HUES6 (cell line): ENCODE data around the gene HTT.

Source experiments
- H3K27ac ChIP-seq: 2 replicates; pipeline ENCODE4 v1.7.0; 2013; ENCODE audit warnings: low read depth, mild to moderate bottlenecking, low read length, inconsistent platforms
- H3K27me3 ChIP-seq: 2 replicates; pipeline ENCODE4 v1.6.1; 2013; ENCODE audit warnings: low read length; ENCODE audit not compliant: control insufficient read depth, insufficient read depth
- H3K36me3 ChIP-seq: 2 replicates; pipeline ENCODE4 v1.6.1; 2013; ENCODE audit warnings: low read length; ENCODE audit not compliant: control insufficient read depth, insufficient read depth
- H3K4me1 ChIP-seq: 2 replicates; pipeline ENCODE4 v1.6.1; 2013; ENCODE audit warnings: low read length; ENCODE audit not compliant: control insufficient read depth, insufficient read depth
- H3K4me3 ChIP-seq: 2 replicates; pipeline ENCODE4 v1.5.1; 2013; ENCODE audit warnings: low read depth, low read length
- H3K9ac ChIP-seq: one replicate; pipeline ENCODE4 v1.6.1; 2013; ENCODE audit warnings: mild to moderate bottlenecking, low read length
- H3K9me3 ChIP-seq: 2 replicates; pipeline ENCODE4 v1.6.1; 2013; ENCODE audit warnings: low read depth, low read length; ENCODE audit not compliant: control insufficient read depth, insufficient read depth

Gene HTT

DNA sequence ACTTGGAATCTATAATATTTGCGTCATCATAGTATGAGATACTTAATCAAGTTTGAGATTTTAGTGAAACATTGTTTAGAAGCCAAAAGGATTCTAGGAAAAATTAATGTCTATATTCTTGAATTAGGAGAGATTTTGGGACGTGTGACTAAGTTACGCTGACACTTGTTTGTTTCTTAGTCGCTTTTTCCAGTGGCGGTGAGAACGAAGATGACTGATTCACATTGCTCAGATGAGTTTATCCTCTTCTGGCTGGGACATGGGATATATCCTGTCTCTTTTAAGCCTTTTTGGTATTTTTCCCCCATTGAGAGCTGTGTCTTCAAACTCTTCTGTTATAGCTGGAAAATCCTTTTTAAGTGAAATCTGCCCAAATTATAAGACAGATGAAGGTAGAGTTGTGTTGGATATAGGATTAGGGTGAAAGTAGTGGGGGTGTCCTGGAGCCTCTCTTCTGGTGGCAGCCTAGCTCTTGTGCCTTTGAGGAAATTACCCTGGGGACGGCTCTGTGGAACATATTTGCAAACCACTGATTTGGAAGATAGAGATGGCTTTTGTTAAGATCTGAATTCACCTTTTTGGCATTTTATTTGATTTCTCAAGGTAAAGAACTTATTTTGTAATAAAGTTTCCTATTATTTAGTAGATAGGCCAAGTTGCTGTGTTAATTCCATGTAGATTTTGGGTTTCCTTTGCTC lies 49.7 kb downstream of the HTT start:
- no peaks in the 10 kb centered on the region for H3K27me3 ChIP-seq
- H3K4me1 ChIP-seq = no peaks in the 10 kb centered on the region
- no peak overlapping the region for H3K9ac ChIP-seq
- H3K4me3 ChIP-seq = no peak overlapping the region
- H3K27ac ChIP-seq = no peak overlapping the region
- H3K9me3 ChIP-seq = no peaks in the 10 kb centered on the region
- H3K36me3 ChIP-seq = peaks cover 90% of the 10 kb centered on the region

DNA sequence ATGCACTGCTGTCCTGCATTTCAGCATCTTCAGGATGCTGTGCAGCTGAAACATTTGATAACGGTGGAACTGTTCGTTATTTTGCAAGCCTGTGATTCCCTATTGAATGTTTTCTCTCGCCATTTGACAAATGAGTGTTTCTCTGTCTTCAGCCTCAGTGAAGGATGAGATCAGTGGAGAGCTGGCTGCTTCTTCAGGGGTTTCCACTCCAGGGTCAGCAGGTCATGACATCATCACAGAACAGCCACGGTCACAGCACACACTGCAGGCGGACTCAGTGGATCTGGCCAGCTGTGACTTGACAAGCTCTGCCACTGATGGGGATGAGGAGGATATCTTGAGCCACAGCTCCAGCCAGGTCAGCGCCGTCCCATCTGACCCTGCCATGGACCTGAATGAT lies 52.6 kb downstream of the HTT start:
- H3K9ac ChIP-seq = no peak overlapping the region
- H3K4me3 ChIP-seq = no peak overlapping the region
- H3K27me3 ChIP-seq = no peaks in the 10 kb centered on the region
- peaks cover 90% of the 10 kb centered on the region for H3K36me3 ChIP-seq
- H3K9me3 ChIP-seq = no peaks in the 10 kb centered on the region
- no peaks in the 10 kb centered on the region for H3K4me1 ChIP-seq
- H3K27ac ChIP-seq = no peak overlapping the region

DNA sequence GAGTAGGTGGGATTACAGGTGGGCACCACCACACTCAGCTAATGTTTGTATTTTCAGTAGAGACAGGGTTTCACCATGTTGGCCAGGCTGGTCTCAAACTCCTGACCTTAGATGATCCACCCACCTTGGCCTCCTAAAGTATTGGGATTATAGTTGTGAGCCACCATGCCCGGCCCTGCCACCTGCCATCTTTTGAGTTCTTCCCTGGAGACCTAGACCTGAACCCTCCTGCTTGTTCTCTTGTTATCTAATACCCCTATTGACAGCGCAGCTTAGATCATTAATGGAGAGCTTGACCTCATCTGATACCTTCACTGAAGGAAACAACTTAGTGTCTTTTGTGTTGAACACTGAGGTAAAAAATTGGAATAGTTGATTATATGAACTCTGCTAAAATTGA lies 53.6 kb downstream of the HTT start:
- H3K27me3 ChIP-seq = no peaks in the 10 kb centered on the region
- no peak overlapping the region for H3K9ac ChIP-seq
- H3K4me1 ChIP-seq = no peaks in the 10 kb centered on the region
- H3K27ac ChIP-seq = no peak overlapping the region
- H3K9me3 ChIP-seq = no peaks in the 10 kb centered on the region
- no peak overlapping the region for H3K4me3 ChIP-seq
- H3K36me3 ChIP-seq = peaks cover 90% of the 10 kb centered on the region

DNA sequence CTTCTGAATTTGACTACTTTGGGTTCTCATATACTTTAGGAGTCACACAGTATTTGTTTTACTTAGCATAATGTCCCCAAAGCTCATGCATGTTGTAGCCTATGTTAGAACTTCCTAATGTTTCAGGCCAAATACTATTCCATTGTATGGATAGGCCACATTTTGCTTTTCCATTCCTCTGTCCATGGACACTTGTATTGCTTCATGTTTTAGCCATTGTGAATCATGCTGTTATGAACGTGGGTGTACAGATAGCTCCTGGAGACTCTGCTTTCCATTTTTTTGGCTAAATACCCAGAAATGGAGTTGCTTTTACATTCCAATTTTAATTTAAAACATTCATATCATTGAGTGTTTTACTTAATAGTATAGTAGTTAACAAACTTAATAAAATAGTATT lies 54.5 kb downstream of the HTT start:
- H3K27me3 ChIP-seq = no peaks in the 10 kb centered on the region
- H3K4me3 ChIP-seq = no peak overlapping the region
- no peak overlapping the region for H3K27ac ChIP-seq
- peaks cover 92% of the 10 kb centered on the region for H3K36me3 ChIP-seq
- no peak overlapping the region for H3K9ac ChIP-seq
- H3K4me1 ChIP-seq = no peaks in the 10 kb centered on the region
- no peaks in the 10 kb centered on the region for H3K9me3 ChIP-seq

DNA sequence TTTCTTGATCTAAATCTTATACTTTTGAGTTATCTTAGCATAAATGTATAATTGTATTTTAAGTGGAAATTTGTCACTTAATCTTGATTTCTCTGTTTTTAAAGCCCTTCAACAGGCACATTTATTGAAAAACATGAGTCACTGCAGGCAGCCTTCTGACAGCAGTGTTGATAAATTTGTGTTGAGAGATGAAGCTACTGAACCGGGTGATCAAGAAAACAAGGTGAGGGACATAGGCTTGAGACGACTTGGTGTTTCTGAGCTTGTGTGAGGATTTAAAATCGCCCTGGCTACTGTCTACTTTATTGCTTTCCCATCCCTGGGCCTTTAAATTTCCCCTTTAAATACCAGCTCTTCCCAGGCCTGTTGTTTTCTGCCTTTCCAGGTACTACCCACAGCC lies 55.7 kb downstream of the HTT start:
- Histone ChIP-seq H3K27ac (no peak overlapping the region), H3K9me3 (no peaks in the 10 kb centered on the region), H3K4me1 (no peaks in the 10 kb centered on the region), H3K9ac (no peak overlapping the region), H3K27me3 (no peaks in the 10 kb centered on the region), H3K4me3 (no peak overlapping the region), H3K36me3 (peaks cover 96% of the 10 kb centered on the region)

DNA sequence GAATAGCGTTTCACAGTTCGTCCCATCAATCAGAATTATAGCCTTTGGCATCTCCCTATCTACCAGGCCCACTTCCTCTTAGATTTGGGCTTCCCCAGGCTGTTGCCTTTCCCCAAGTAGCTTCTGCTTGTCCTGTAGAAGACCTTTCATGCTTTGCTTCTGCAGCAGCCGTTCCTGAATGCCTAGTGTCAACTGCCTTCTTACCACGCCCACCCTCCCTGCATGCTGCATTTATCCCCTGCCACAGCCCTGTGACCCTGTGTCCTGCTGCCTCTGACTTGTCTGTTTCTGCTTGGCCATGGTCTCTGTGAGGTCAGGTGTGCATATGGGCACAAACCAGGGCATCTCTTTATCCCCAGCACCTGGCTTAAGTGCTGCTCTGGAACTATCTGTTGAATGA lies 56.3 kb downstream of the HTT start:
- Histone ChIP-seq H3K36me3 (peaks cover 96% of the 10 kb centered on the region), H3K27ac (no peak overlapping the region)

DNA sequence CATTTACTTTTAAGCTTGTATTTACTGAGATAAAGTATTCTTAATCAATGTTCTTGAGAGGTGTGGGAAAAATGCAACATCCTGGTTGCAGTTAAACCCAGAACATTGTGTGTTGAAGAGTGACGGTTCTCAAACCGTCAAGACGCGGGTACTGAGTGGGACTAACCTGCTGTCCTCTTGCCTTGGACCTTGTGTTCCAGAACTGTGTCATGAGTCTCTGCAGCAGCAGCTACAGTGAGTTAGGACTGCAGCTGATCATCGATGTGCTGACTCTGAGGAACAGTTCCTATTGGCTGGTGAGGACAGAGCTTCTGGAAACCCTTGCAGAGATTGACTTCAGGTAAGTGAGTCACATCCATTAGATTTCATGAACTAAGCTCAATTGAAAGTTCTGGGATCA lies 59.7 kb downstream of the HTT start:
- Histone ChIP-seq H3K4me3 (no peak overlapping the region), H3K27me3 (no peaks in the 10 kb centered on the region), H3K4me1 (no peaks in the 10 kb centered on the region), H3K9ac (no peak overlapping the region), H3K9me3 (no peaks in the 10 kb centered on the region), H3K27ac (no peak overlapping the region), H3K36me3 (peaks cover 87% of the 10 kb centered on the region)

More for the DNA sequence above, 56.3 kb downstream of the HTT start:
- Histone ChIP-seq H3K4me3 (no peak overlapping the region), H3K9ac (no peak overlapping the region), H3K9me3 (no peaks in the 10 kb centered on the region), H3K27me3 (no peaks in the 10 kb centered on the region), H3K4me1 (no peaks in the 10 kb centered on the region)

DNA sequence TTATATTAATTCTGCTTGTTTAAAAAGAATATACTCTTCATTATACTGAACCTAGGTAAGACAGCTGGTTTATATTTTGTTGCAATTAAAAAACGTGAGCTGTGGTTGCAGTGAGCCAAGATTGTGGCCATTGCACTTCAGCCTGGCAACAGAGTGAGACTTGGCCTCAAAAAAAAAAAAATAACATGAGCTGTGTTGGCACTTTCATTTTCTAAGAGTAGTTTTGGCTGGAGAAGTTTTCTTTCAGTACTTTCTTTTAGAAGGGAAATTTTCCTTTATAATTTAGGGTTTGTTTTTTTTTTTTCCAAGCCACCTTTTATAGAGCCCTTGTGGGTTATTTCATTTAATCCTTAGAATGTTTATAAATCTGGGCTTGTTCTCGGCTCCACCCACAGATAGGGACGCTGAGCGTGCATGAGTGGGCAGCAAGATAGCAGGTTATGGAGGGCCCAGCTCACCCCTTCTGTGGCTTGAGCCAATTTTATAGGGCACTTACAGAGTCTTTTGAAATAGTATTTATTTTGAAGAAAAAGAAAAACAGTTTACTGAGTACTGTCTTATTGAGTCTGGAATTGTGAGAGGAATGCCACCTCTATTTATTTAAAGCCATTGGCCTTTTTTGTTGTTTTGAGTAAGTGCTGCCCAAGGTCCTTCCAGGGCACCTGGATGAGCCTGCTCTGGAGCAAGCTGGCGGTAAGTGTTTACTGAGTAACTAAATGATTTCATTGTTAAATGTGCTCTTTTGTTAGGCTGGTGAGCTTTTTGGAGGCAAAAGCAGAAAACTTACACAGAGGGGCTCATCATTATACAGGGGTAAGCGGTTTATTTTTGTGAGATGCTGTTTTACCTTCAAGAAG lies 60.9 kb downstream of the HTT start:
- H3K4me1 ChIP-seq = no peaks in the 10 kb centered on the region
- H3K4me3 ChIP-seq = no peak overlapping the region
- H3K9me3 ChIP-seq = no peaks in the 10 kb centered on the region
- H3K9ac ChIP-seq = no peak overlapping the region
- H3K27ac ChIP-seq = no peak overlapping the region
- peaks cover 86% of the 10 kb centered on the region for H3K36me3 ChIP-seq
- no peaks in the 10 kb centered on the region for H3K27me3 ChIP-seq

DNA sequence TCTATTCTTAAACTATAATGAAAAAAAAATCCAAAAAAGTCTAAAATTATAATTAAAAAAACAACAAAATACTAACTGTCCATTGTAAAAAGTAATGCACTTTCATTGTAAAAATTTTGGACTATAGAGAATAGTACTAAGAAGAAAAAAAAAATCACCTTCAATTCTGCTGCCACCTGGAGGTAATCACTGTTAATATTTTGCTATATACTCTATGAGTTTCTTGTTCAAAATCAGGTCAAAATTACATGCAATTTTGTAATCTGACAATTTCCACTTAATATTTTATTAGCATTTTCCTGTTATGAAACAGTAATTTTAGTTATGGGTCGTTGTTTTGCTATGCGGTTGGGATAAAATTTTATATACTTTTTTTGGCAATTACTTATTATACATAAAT lies 62.0 kb downstream of the HTT start:
- H3K4me3 ChIP-seq = no peak overlapping the region
- no peak overlapping the region for H3K9ac ChIP-seq
- H3K9me3 ChIP-seq = no peaks in the 10 kb centered on the region
- peaks cover 86% of the 10 kb centered on the region for H3K36me3 ChIP-seq
- no peak overlapping the region for H3K27ac ChIP-seq
- no peaks in the 10 kb centered on the region for H3K4me1 ChIP-seq
- H3K27me3 ChIP-seq = no peaks in the 10 kb centered on the region

DNA sequence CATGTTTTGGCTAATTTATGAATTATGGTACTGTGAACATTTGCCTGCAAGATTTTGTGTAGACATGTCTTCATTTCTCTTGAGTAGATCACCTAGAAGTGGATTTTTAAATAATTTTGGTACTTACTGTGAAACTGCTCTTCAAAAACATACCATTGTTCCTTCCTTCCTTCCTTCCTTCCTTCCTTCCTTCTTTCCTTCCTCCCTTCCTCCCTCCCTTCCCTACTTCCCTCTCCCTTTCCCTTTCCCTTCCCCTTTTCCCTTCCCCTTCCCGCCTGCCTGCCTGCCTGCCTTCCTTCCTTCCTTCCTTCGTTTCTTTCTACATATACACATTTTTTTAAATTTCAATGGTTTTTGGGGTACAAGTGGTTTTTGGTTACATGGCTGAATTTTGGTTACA lies 63.4 kb downstream of the HTT start:
- no peak overlapping the region for H3K27ac ChIP-seq

DNA sequence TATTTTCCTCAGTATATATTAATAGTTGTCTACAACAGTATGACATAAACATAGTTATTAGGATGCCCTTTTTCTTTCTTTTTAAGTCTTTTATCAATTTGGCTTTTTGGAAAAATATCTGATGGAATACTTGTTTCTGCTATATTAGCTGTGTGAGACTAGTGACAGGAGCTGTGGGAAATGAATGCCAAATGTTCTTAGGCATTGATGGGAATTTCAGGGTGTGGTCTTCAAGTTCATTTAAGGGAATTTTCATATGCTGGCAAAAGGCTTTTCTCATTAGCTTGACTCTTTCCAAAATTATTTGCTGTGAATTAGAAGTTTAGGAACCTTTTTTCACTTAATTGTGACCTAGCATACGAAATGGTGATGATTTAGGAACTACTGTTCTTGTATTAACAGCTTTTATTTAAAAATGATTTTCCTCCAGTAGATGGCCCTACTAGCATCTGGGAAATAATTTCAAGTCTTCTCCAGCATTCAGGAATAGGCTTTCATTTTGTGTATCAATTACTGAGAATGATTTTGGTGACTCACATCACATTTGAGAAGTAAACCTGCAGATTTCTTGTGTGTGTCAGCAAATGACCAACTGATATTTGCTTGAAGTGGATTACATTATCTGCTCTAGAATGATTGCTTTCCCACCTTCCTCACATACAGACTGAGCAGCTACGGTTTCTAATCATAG lies 70.9 kb downstream of the HTT start:
- H3K4me3 ChIP-seq = no peak overlapping the region
- H3K27ac ChIP-seq = no peak overlapping the region
- no peaks in the 10 kb centered on the region for H3K4me1 ChIP-seq
- no peaks in the 10 kb centered on the region for H3K27me3 ChIP-seq
- peaks cover 84% of the 10 kb centered on the region for H3K36me3 ChIP-seq
- no peak overlapping the region for H3K9ac ChIP-seq
- H3K9me3 ChIP-seq = no peaks in the 10 kb centered on the region

More for the DNA sequence above, 63.4 kb downstream of the HTT start:
- no peaks in the 10 kb centered on the region for H3K9me3 ChIP-seq
- H3K9ac ChIP-seq = no peak overlapping the region
- no peak overlapping the region for H3K4me3 ChIP-seq
- H3K36me3 ChIP-seq = peaks cover 83% of the 10 kb centered on the region
- no peaks in the 10 kb centered on the region for H3K4me1 ChIP-seq
- H3K27me3 ChIP-seq = no peaks in the 10 kb centered on the region
